HepG2 (cell line): Measurements from ENCODE around the gene COBLL1. TPM values are rescaled to one million over a fixed set of nuclear protein-coding genes. Genes with fewer than 3 reads are reported as not detected.

Source experiments
- ARNT2 ChIP-seq: sonication (generic); formaldehyde crosslinking; IDR thresholded peaks from 2 replicates; pipeline ENCODE4 v1.8.0; 2022; ENCODE audit warnings: mild to moderate bottlenecking, low read depth, missing genetic modification reagents, moderate library complexity
- CHD4 ChIP-seq: fragments of 200-600 bp; sonication (generic); IDR thresholded peaks from 2 replicates; pipeline ENCODE4 v1.7.0; 2017; ENCODE audit warnings: mild to moderate bottlenecking, low read length, borderline replicate concordance
- EHMT2 ChIP-seq: fragments of 200-600 bp; sonication (generic); IDR thresholded peaks from 2 replicates; pipeline ENCODE4 v1.7.0; 2017; ENCODE audit warnings: antibody characterized with exemption, low read depth, low read length, borderline replicate concordance
- EP300 ChIP-seq, 3 experiments: sonication (generic) in 1 of 3; formaldehyde crosslinking in 1 of 3; IDR thresholded peaks; 2 replicates each; pipeline versions ENCODE4 v1.5.1 to v1.6.1; 2011 to 2020; ENCODE audit warnings: low read depth in 2 of 3, low read length in 2 of 3, borderline replicate concordance in 1 of 3, improper control_type of control experiment in 1 of 3, mild to moderate bottlenecking in 1 of 3, missing genetic modification reagents in 1 of 3, moderate library complexity in 1 of 3
- FOSL1 ChIP-seq: sonication (generic); formaldehyde crosslinking; IDR thresholded peaks from 2 replicates; pipeline ENCODE4 v1.9.0; 2021; ENCODE audit warnings: missing genetic modification reagents, borderline replicate concordance
- MAFG ChIP-seq: sonication (generic); formaldehyde crosslinking; IDR thresholded peaks from 2 replicates; pipeline ENCODE4 v1.5.1; 2020; ENCODE audit warnings: mild to moderate bottlenecking, missing genetic modification reagents
- MEIS1 ChIP-seq: sonication (generic); formaldehyde crosslinking; IDR thresholded peaks from 2 replicates; pipeline ENCODE4 v1.9.0; 2021; ENCODE audit warnings: mild to moderate bottlenecking, missing genetic modification reagents, moderate library complexity, borderline replicate concordance
- MXD4 ChIP-seq: IDR thresholded peaks from 2 replicates; pipeline ENCODE4 v1.6.1; 2016; ENCODE audit warnings: mild to moderate bottlenecking, missing biosample characterization, missing genetic modification reagents
- NCOA2 ChIP-seq: sonication (generic); formaldehyde crosslinking; IDR thresholded peaks from 2 replicates; pipeline ENCODE4 v1.8.0; 2022; ENCODE audit warnings: inconsistent platforms
- NFIC ChIP-seq: IDR thresholded peaks from 2 replicates; pipeline ENCODE4 v1.6.1; 2012; ENCODE audit warnings: mild to moderate bottlenecking, low read length, inconsistent platforms
- PHF20 ChIP-seq: sonication (generic); formaldehyde crosslinking; IDR thresholded peaks from 2 replicates; pipeline ENCODE4 v1.5.0; 2020; ENCODE audit warnings: mild to moderate bottlenecking, missing genetic modification reagents
- SAP130 ChIP-seq: IDR thresholded peaks from 2 replicates; pipeline ENCODE4 v1.6.1; 2016; ENCODE audit warnings: low read depth
- SOX13 ChIP-seq, 3 experiments: fragments of 450-650 bp in 1 of 3; sonication (generic) in 1 of 3; formaldehyde crosslinking in 1 of 3; IDR thresholded peaks in 2 of 3; conservative IDR thresholded peaks in 1 of 3; 2 replicates each; pipeline versions ENCODE4 v1.5.0 to v1.6.1; 2016 to 2020; ENCODE audit warnings: antibody characterized with exemption in 1 of 3, mild to moderate bottlenecking in 1 of 3, missing compliant biosample characterization in 1 of 3, missing genetic modification reagents in 1 of 3, moderate library complexity in 1 of 3
- SRF ChIP-seq: IDR thresholded peaks from 2 replicates; pipeline ENCODE4 v1.6.1; 2011; ENCODE audit warnings: mild to moderate bottlenecking, low read depth, low read length, moderate library complexity
- ZNF101 ChIP-seq: sonication (generic); formaldehyde crosslinking; IDR thresholded peaks from 2 replicates; pipeline ENCODE4 v1.4.0; 2020; ENCODE audit warnings: mild to moderate bottlenecking, low read depth, missing genetic modification reagents, borderline replicate concordance
- polyA plus RNA-seq, 8 experiments: library from polyadenylated mRNA; depleted of rRNA in 3 of 8; stranded (reverse) in 7 of 8; unstranded in 1 of 8; fragments of >200 nt; fragmentation: Illumina TruSeq in 4 of 8; extraction: Trizol in 4 of 8; gene quantifications; 2 replicates each; pipeline versions ENCODE4 v1.2.1 to v1.2.3, GENCODE V29; 2011 to 2016; ENCODE audit warnings: low read depth in 4 of 8, missing spikeins in 1 of 8, mixed read lengths in 1 of 8; ENCODE audit not compliant: insufficient read depth in 1 of 8
- total RNA-seq, 5 experiments: library from RNA; depleted of rRNA; stranded (reverse); fragments of >200 nt; fragmentation: Illumina TruSeq; extraction: Trizol; gene quantifications; 2 replicates each; pipeline ENCODE4 v1.2.3, GENCODE V29; 2016; ENCODE audit warnings: low read depth in 1 of 5
- TF ChIP-seq, protein P1 (sequence below): sonication (generic); formaldehyde crosslinking; IDR thresholded peaks from 2 replicates; pipeline ENCODE4 v1.5.0; 2020; ENCODE audit warnings: missing genetic modification reagents
- TF ChIP-seq, protein P2 (sequence below): sonication (generic); formaldehyde crosslinking; IDR thresholded peaks from 2 replicates; pipeline ENCODE4 v1.5.1; 2020; ENCODE audit warnings: mild to moderate bottlenecking, missing genetic modification reagents, borderline replicate concordance
- TF ChIP-seq, protein P3 (sequence below): IDR thresholded peaks from 2 replicates; pipeline ENCODE4 v1.6.1; 2016; ENCODE audit warnings: control low read depth

Gene COBLL1
- total and polyA plus RNA-seq, 2 of the 13 experiments (the other 11 are each of a cell fraction or from before 2014, with no cell fraction given), result 32.6 to 86.8 TPM

DNA sequence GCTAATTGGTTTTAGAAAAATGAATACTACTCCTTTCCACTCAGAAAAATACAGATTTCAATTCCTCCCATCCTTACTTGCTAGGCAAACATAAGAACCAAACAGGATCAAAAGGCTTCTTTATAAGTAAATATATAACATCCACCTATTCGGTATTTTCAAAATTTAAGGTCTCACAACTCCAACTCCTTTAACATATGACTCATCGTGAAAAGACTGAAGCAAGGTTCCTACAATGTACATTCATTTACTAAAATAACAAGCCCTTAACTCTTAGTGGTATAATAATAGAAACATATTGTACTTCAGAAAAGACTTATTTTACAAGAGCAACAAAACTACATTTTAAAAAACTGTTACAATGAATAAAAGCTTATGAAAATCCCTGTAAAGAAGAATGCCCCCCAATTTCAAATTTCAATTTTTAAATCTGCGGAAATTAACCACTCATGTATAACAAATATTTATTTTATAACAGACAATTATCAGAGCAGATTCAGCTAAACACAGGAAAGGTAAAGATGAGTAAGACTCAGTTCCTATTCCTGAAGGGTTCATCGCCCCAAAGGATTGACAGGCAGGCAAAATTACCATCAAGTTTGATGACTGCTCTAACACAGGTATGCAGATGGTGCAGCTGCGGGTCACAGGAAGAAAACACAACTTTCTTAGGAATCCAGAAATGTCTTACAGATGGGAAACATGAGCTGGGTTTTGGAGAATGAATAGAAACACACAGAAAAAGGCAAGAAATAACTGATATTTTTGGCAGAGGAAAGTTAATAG, 96.4 kb downstream of the COBLL1 start (continued):
- TF ChIP-seq, protein P1, sequence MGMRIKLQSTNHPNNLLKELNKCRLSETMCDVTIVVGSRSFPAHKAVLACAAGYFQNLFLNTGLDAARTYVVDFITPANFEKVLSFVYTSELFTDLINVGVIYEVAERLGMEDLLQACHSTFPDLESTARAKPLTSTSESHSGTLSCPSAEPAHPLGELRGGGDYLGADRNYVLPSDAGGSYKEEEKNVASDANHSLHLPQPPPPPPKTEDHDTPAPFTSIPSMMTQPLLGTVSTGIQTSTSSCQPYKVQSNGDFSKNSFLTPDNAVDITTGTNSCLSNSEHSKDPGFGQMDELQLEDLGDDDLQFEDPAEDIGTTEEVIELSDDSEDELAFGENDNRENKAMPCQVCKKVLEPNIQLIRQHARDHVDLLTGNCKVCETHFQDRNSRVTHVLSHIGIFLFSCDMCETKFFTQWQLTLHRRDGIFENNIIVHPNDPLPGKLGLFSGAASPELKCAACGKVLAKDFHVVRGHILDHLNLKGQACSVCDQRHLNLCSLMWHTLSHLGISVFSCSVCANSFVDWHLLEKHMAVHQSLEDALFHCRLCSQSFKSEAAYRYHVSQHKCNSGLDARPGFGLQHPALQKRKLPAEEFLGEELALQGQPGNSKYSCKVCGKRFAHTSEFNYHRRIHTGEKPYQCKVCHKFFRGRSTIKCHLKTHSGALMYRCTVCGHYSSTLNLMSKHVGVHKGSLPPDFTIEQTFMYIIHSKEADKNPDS (CRISPR knock-in tag), result no peak
- TF ChIP-seq FOSL1 (CRISPR knock-in tag), result peak; percentile 46; the same call in 1 of the 2 replicates
- no peak for TF ChIP-seq MXD4 (CRISPR knock-in tag)
- no peak for TF ChIP-seq PHF20 (CRISPR knock-in tag)
- peak; percentile 50 for TF ChIP-seq NCOA2 (CRISPR knock-in tag)
- TF ChIP-seq SOX13 (IDR thresholded peaks at IDR 0.05), result no peak
- TF ChIP-seq SOX13 (CRISPR knock-in tag; conservative IDR thresholded peaks at IDR 0.05 in 1 of 2, IDR thresholded peaks at IDR 0.05 in 1 of 2), result peak in 1 of 2 experiments; percentile 10; a peak in 1 of 4 replicates
- TF ChIP-seq NFIC, result peak; percentile 68; the same call in 1 of the 2 replicates
- no peak for TF ChIP-seq SRF
- TF ChIP-seq, protein P2, sequence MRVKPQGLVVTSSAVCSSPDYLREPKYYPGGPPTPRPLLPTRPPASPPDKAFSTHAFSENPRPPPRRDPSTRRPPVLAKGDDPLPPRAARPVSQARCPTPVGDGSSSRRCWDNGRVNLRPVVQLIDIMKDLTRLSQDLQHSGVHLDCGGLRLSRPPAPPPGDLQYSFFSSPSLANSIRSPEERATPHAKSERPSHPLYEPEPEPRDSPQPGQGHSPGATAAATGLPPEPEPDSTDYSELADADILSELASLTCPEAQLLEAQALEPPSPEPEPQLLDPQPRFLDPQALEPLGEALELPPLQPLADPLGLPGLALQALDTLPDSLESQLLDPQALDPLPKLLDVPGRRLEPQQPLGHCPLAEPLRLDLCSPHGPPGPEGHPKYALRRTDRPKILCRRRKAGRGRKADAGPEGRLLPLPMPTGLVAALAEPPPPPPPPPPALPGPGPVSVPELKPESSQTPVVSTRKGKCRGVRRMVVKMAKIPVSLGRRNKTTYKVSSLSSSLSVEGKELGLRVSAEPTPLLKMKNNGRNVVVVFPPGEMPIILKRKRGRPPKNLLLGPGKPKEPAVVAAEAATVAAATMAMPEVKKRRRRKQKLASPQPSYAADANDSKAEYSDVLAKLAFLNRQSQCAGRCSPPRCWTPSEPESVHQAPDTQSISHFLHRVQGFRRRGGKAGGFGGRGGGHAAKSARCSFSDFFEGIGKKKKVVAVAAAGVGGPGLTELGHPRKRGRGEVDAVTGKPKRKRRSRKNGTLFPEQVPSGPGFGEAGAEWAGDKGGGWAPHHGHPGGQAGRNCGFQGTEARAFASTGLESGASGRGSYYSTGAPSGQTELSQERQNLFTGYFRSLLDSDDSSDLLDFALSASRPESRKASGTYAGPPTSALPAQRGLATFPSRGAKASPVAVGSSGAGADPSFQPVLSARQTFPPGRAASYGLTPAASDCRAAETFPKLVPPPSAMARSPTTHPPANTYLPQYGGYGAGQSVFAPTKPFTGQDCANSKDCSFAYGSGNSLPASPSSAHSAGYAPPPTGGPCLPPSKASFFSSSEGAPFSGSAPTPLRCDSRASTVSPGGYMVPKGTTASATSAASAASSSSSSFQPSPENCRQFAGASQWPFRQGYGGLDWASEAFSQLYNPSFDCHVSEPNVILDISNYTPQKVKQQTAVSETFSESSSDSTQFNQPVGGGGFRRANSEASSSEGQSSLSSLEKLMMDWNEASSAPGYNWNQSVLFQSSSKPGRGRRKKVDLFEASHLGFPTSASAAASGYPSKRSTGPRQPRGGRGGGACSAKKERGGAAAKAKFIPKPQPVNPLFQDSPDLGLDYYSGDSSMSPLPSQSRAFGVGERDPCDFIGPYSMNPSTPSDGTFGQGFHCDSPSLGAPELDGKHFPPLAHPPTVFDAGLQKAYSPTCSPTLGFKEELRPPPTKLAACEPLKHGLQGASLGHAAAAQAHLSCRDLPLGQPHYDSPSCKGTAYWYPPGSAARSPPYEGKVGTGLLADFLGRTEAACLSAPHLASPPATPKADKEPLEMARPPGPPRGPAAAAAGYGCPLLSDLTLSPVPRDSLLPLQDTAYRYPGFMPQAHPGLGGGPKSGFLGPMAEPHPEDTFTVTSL (CRISPR knock-in tag), result peak; percentile 16; the same call in 1 of the 2 replicates
- TF ChIP-seq ZNF101 (CRISPR knock-in tag), result no peak
- TF ChIP-seq, protein P3, sequence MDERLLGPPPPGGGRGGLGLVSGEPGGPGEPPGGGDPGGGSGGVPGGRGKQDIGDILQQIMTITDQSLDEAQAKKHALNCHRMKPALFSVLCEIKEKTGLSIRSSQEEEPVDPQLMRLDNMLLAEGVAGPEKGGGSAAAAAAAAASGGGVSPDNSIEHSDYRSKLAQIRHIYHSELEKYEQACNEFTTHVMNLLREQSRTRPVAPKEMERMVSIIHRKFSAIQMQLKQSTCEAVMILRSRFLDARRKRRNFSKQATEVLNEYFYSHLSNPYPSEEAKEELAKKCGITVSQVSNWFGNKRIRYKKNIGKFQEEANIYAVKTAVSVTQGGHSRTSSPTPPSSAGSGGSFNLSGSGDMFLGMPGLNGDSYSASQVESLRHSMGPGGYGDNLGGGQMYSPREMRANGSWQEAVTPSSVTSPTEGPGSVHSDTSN (CRISPR knock-in tag), result no peak
- TF ChIP-seq EP300 (IDR thresholded peaks at IDR 0.05; ENCODE audit: low read depth in 2 of 2, low read length in 2 of 2), result peak in 1 of 2 experiments; percentile 47; a peak in 1 of 4 replicates
- no peak for TF ChIP-seq EP300 (CRISPR knock-in tag; IDR thresholded peaks at IDR 0.05; ENCODE audit: borderline replicate concordance)
- TF ChIP-seq MEIS1 (CRISPR knock-in tag), result peak; percentile 29; the same call in 1 of the 2 replicates
- TF ChIP-seq MAFG (CRISPR knock-in tag), result no peak
- 0 out of 2 replicates have a peak, but pooled peaks have one; percentile 24 for TF ChIP-seq CHD4
- no peak for TF ChIP-seq ARNT2 (CRISPR knock-in tag)
- peak; percentile 37; the same call in 1 of the 2 replicates for TF ChIP-seq EHMT2
- TF ChIP-seq SAP130 (CRISPR knock-in tag), result peak; percentile 27; the same call in 1 of the 2 replicates
